ENCODE results near the gene CSNK2B.

Gene CSNK2B

DNA sequence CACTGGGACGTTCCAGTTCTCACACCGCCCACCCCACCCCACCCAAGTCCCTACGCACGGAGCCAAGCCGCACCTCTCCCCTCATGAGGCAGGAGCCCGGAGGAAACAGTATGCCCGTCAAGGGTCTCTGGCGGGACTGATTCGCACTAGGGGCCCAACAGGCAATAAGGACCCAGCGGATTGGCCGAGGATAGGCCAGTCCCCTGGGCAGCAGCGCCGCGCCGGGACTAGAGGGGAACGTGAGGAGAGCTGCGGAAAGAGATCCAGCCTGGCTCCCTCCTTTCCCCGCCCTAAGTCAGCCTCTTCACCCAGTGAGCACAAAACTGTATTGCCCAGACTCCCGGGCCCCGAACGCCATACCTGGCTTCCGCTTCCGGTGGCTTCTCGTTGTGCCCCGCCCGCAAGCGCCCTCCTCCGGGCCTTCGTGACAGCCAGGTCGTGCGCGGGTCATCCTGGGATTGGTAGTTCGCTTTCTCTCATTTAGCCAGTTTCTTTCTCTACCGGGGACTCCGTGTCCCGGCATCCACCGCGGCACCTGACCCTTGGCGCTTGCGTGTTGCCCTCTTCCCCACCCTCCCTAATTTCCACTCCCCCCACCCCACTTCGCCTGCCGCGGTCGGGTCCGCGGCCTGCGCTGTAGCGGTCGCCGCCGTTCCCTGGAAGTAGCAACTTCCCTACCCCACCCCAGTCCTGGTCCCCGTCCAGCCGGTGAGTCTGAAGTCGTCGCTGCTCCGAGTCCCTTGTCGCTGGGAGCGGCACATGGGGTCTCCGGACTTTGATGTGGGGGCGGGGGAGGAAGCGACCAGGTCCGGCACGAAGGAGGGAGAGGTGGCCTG lies at the start of gene CSNK2B:
Gene CSNK2B (plus strand): TSS at position 580 of the 836 bp plus-strand sequence. CDS start 752 bp downstream, outside the sequence.
- TF ChIP-seq, protein P1, sequence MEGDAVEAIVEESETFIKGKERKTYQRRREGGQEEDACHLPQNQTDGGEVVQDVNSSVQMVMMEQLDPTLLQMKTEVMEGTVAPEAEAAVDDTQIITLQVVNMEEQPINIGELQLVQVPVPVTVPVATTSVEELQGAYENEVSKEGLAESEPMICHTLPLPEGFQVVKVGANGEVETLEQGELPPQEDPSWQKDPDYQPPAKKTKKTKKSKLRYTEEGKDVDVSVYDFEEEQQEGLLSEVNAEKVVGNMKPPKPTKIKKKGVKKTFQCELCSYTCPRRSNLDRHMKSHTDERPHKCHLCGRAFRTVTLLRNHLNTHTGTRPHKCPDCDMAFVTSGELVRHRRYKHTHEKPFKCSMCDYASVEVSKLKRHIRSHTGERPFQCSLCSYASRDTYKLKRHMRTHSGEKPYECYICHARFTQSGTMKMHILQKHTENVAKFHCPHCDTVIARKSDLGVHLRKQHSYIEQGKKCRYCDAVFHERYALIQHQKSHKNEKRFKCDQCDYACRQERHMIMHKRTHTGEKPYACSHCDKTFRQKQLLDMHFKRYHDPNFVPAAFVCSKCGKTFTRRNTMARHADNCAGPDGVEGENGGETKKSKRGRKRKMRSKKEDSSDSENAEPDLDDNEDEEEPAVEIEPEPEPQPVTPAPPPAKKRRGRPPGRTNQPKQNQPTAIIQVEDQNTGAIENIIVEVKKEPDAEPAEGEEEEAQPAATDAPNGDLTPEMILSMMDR (IDR thresholded peaks at IDR 0.05; ENCODE audit: extremely low read depth, missing control alignments), result no peak
- DNase-seq (ENCODE audit: low spot score), result peak; percentile 95

DNA sequence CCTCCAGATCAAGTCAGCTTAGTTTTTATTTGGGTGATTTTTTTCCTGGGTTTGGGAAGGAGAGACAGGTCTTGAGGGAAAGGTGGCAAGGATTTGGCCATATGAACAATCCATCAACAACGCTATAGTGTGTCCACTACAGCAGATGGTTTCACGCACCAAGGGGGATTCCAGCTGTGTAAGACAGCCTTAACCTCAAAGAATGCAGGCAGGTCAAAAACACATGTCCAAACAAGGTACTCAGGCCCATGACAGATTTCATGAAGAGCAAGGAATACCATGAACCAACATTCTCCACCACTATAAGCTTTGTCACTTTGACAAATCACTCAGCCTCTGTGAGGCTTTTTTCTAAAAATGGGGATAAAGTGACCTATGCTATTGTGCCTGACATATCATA lies 48.9 kb upstream of the CSNK2B start:
- no peak for DNase-seq (ENCODE audit: low spot score)
- TF ChIP-seq, protein P1 (IDR thresholded peaks at IDR 0.05; ENCODE audit: extremely low read depth, missing control alignments), result no peak

DNA sequence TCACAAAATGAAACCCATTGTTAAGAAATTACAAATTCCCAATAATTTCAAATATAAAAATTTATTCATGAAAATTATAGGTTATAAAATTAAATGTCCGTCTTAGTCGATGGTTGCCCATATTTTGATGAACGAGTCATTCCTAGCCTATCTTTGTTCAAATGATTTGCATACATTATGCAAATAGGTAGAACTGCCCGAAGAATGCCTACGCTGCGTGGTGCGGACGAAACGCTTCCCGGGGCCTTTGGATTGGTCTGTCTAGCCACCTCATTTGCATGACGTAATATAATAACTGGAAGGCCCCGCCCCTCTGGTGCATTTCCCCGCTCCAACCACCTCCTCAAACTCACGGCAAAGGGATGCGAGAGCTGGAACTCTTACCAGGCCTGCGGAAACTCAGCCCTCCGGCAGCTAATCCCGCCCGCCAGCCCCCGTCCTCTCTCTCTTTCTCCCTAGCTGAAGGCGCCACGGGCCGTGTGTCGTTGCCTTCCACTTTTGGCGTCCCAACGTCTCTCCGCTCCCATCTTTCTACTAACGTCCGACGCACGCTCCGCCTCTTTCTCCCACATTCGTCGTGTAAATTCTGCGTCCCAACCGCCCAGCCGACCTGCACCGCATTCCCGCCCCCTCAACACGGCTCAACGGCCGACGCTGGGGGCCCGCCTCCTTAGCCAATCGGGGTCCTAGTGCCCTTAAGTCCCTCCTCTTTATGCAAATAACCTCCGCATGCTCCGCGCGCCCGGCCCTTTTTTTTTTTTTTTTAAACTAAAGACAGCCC lies 45.9 kb upstream of the CSNK2B start:
- DNase-seq (ENCODE audit: low spot score), result peak; percentile 84
- TF ChIP-seq, protein P1 (IDR thresholded peaks at IDR 0.05; ENCODE audit: extremely low read depth, missing control alignments), result no peak

DNA sequence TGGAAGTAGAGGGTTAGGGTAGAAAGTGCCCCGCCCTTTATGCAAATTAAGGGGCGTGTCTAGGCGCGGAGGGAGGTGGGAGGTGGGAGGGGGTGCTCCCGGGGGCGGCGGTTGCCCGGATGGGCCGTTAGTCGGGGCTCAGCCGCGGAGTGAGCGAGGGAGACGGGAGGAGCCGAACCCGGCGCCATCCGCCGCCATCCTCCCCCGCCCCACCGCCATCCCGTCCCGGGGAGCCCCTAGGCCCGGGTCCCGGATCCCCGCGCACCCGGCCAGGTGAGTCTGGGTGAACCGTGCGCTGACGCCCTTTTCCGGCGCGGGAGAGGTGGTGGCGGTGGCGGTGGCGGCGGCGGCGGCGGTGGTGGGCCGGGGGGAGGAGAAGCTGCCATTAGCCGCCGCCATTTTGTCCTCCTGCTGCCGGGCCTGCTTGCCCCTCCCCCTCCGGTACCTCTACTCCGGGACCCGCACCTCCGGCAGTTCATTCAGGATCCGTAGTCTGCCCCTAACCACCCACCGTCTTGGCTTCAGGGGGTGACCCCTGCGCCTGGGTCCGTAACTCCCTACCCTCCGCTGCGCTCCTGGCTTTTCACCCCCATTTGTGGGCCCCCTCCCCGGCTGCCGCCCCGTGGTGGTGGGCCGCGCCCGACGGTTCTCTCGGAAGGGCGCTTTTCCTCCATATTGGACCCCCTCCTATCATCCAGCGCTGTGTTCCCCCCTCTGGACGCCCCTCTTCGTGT lies 45.1 kb upstream of the CSNK2B start, which contains the start of gene PRRC2A:
Gene PRRC2A (plus strand): TSS at position 130 of the 734 bp plus-strand sequence. CDS start 2,075 bp downstream, outside the sequence.
- TF ChIP-seq, protein P1 (IDR thresholded peaks at IDR 0.05; ENCODE audit: extremely low read depth, missing control alignments), result no peak
- DNase-seq (ENCODE audit: low spot score), result peak; percentile 98

DNA sequence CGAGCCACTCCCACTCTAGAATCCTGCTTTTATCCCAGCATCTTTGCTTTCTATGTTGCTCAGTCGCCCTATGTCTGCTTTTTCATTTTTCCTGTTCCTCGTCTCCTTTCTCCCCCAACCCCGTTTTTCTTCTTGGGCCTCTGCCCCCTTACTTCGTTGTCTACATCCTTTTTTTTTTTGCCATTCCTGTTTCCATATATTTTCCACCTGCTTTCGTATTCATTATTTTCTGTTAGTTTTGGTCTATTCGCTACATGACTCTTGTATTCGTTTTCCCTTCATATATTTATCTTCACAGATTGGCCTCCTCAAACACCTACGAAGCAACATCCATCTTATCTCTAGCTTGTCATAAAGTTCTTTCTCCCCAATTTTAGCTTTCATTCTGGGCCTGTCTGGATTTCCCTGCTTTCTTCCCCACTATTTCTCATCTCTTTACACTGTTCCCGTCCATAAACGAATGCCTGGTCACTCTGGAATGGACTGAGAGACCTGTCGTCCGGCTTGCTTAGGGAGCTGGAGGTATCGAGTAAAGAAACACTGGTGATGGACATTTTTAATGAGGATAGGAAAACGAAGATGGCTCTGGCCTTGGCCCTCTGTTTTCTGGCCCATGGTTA lies 44.5 kb upstream of the CSNK2B start:
- TF ChIP-seq, protein P1 (IDR thresholded peaks at IDR 0.05; ENCODE audit: extremely low read depth, missing control alignments), result no peak
- no peak for DNase-seq (ENCODE audit: low spot score)

DNA sequence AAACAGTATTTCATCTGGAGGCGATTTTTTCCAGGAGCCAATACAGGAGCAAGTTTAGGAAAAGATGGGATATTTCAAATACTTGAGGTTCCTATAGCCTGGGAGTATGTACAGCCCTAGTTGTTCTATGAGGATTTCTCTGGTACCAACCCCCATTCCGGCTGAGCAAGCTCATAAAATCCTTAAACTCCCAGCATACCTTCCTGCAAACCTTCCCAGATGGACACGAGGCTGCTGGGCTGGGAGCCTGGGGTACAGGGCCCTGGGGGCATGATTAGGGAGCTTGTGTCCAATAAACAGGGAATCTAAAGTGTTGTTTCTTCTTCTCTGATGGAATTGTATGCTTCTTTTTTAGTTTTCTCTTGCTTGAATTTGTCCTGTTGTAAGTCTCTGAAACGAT lies 43.9 kb upstream of the CSNK2B start:
- DNase-seq (ENCODE audit: low spot score), result no peak

More for the DNA sequence above, 43.9 kb upstream of the CSNK2B start:
- TF ChIP-seq, protein P1 (IDR thresholded peaks at IDR 0.05; ENCODE audit: extremely low read depth, missing control alignments), result no peak
